ENCODE results near the gene MRAP. TPM values are rescaled to one million over a fixed set of nuclear protein-coding genes. Genes with fewer than 3 reads are reported as not detected.

The MRAP gene
- total and polyA plus RNA-seq, 4 donors = 0.18 to 3.8 (median 0.24) TPM; not detected in 1

GRCh38 chr21:32337206-32337605 is 38.6 kb downstream of the MRAP start:
- WGBS, 2 donors = 94 to 97% methylated on average over 8 of the region's 8 CpGs
- TF ChIP-seq CTCF (IDR thresholded peaks at IDR 0.05; ENCODE audit: control extremely low read depth, extremely low read depth) = no peak
- peaks cover 27 to 51% (median 46%) of the 10 kb centered on the region in 4 donors for H3K36me3 ChIP-seq (ENCODE audit: control insufficient read depth in 4 of 4, insufficient read depth in 4 of 4, low read length in 4 of 4)
- H3K9me3 ChIP-seq (ENCODE audit: control insufficient read depth in 4 of 4, insufficient read depth in 3 of 4, low read length in 3 of 4) = no peaks in the 10 kb centered on the region
- H3K4me1 ChIP-seq (ENCODE audit: control insufficient read depth in 5 of 5, insufficient read depth in 5 of 5, low read length in 5 of 5) = no peaks in the 10 kb centered on the region
- no peak overlapping the region for H3K9ac ChIP-seq (ENCODE audit: insufficient read depth in 1 of 2, low read length in 2 of 2)
- DNase-seq (no peak), ATAC-seq (ENCODE audit: insufficient read depth, low FRiP score) (no peak)
- no peak overlapping the region for H3K4me3 ChIP-seq
- no peak overlapping the region for H3K27ac ChIP-seq (ENCODE audit: low read depth in 1 of 2, low read length in 1 of 2)
- no peaks in the 10 kb centered on the region for H3K27me3 ChIP-seq (ENCODE audit: control insufficient read depth in 3 of 3, insufficient read depth in 3 of 3, low read length in 2 of 3)

- no peak for DNase-seq
- Histone ChIP-seq H3K4me1 (ENCODE audit: control insufficient read depth in 5 of 5, insufficient read depth in 5 of 5, low read length in 5 of 5) (no peaks in the 10 kb centered on the region), H3K27me3 (ENCODE audit: control insufficient read depth in 3 of 3, insufficient read depth in 3 of 3, low read length in 2 of 3) (no peaks in the 10 kb centered on the region), H3K27ac (ENCODE audit: low read depth in 1 of 2, low read length in 1 of 2) (no peak overlapping the region), H3K9me3 (ENCODE audit: control insufficient read depth in 4 of 4, insufficient read depth in 3 of 4, low read length in 3 of 4) (no peaks in the 10 kb centered on the region), H3K36me3 (ENCODE audit: control insufficient read depth in 4 of 4, insufficient read depth in 4 of 4, low read length in 4 of 4) (peaks cover 20 to 56% (median 45%) of the 10 kb centered on the region in 4 donors), H3K9ac (ENCODE audit: insufficient read depth in 1 of 2, low read length in 2 of 2) (no peak overlapping the region), H3K4me3 (no peak overlapping the region)
- no peak for ATAC-seq (ENCODE audit: insufficient read depth, low FRiP score)
- no peak for TF ChIP-seq CTCF (IDR thresholded peaks at IDR 0.05; ENCODE audit: control extremely low read depth, extremely low read depth)
- WGBS, 2 donors = 96% methylated on average over 23 of the region's 23 CpGs
Observed at GRCh38 chr21:32338209-32338921, 39.7 kb downstream of the MRAP start.

GRCh38 chr21:32340863-32341848 is 42.5 kb downstream of the MRAP start:
- Histone ChIP-seq H3K9ac (ENCODE audit: insufficient read depth in 1 of 2, low read length in 2 of 2) (no peak overlapping the region), H3K4me3 (no peak overlapping the region), H3K4me1 (ENCODE audit: control insufficient read depth in 5 of 5, insufficient read depth in 5 of 5, low read length in 5 of 5) (no peaks in the 10 kb centered on the region), H3K27me3 (ENCODE audit: control insufficient read depth in 3 of 3, insufficient read depth in 3 of 3, low read length in 2 of 3) (no peaks in the 10 kb centered on the region), H3K27ac (ENCODE audit: low read depth in 1 of 2, low read length in 1 of 2) (no peak overlapping the region), H3K36me3 (ENCODE audit: control insufficient read depth in 4 of 4, insufficient read depth in 4 of 4, low read length in 4 of 4) (peaks cover 23 to 69% (median 50%) of the 10 kb centered on the region in 4 donors), H3K9me3 (ENCODE audit: control insufficient read depth in 4 of 4, insufficient read depth in 3 of 4, low read length in 3 of 4) (peaks cover 0 to 12% (median 3%) of the 10 kb centered on the region in 4 donors)
- no peak for TF ChIP-seq CTCF (IDR thresholded peaks at IDR 0.05; ENCODE audit: control extremely low read depth, extremely low read depth)
- 83 to 90% methylated on average over 12 of the region's 12 CpGs for WGBS, 2 donors
- ATAC-seq (ENCODE audit: insufficient read depth, low FRiP score) = no peak
- no peak for DNase-seq
